ENCODE data around the gene GJA3. TPM values are rescaled to one million over a fixed set of nuclear protein-coding genes. Genes with fewer than 3 reads are reported as not detected.

Gene GJA3
- total and polyA plus RNA-seq, 2 donors (not counting 3 experiments of a cell fraction or from before 2014, with no cell fraction given): not detected

GRCh38 chr13:20125783-20126165 is 35.1 kb downstream of the GJA3 start:
- no peaks in the 10 kb centered on the region for H3K9me1 ChIP-seq (replicated peaks; ENCODE audit: control insufficient read depth, extremely low read depth, insufficient read depth, low read length)
- no peak overlapping the region for H3K9ac ChIP-seq (replicated peaks; ENCODE audit: extremely low read depth, insufficient read depth, low read length)
- H3K27me3 ChIP-seq (ENCODE audit: control insufficient read depth in 2 of 2, insufficient read depth in 2 of 2, low read length in 2 of 2): peaks cover 19 to 31% of the 10 kb centered on the region in 2 experiments
- FAIRE-seq: no peak
- no peaks in the 10 kb centered on the region for H3K36me3 ChIP-seq (ENCODE audit: control insufficient read depth in 2 of 2, extremely low read depth in 1 of 2, insufficient read depth in 2 of 2, low read length in 2 of 2)
- no peaks in the 10 kb centered on the region for H3K79me2 ChIP-seq (ENCODE audit: control insufficient read depth, insufficient read depth, low read length)
- H4K20me1 ChIP-seq (replicated peaks; ENCODE audit: control insufficient read depth, extremely low read depth, insufficient read depth, low read length): no peaks in the 10 kb centered on the region
- intact Hi-C loops (cut with micrococcal nuclease) (no loop called here), dilution Hi-C loops (cut with MboI; ENCODE audit: extremely low pct_ligation_motif_present, low sequenced_read_pairs) (no loop called here)
- H3K4me1 ChIP-seq (ENCODE audit: control insufficient read depth, extremely low read depth, insufficient read depth, low read length): peaks cover 4% of the 10 kb centered on the region
- ChIA-PET CTCF (no interaction called here), POLR2A (no interaction called here)
- H3K4me3 ChIP-seq (replicated peaks in 1 of 3; ENCODE audit: insufficient read depth in 1 of 3, low read depth in 1 of 3, low read length in 3 of 3): no peak overlapping the region
- no peak for TF ChIP-seq JUN (IDR thresholded peaks at IDR 0.05; ENCODE audit: borderline replicate concordance, insufficient read depth, insufficient read length, low read depth)
- no peak for TF ChIP-seq POLR2AphosphoS5 (IDR thresholded peaks at IDR 0.05; ENCODE audit: insufficient read depth, low read depth, low read length)
- no peak for TF ChIP-seq EZH2 (IDR thresholded peaks at IDR 0.05; ENCODE audit: borderline replicate concordance, low read depth, low read length, severe bottlenecking)
- no peak for TF ChIP-seq MYC (IDR thresholded peaks at IDR 0.05; ENCODE audit: low read depth, low read length)
- BruUV-seq (replicated peaks): no TSS peak
- H2AFZ ChIP-seq (ENCODE audit: low read depth, low read length): no peak overlapping the region
- H3K4me2 ChIP-seq (ENCODE audit: insufficient read depth, low read length): no peak overlapping the region
- DNase-seq (ENCODE audit: low read depth, low spot score): no peak
- H3K9me3 ChIP-seq (replicated peaks; ENCODE audit: control insufficient read depth, insufficient read depth, low read length): no peaks in the 10 kb centered on the region
- no peak overlapping the region for H3K27ac ChIP-seq (ENCODE audit: insufficient read depth, low read depth, low read length)

- Histone ChIP-seq H3K79me2 (ENCODE audit: control insufficient read depth, insufficient read depth, low read length) (no peaks in the 10 kb centered on the region), H2AFZ (ENCODE audit: low read depth, low read length) (no peak overlapping the region), H3K4me2 (ENCODE audit: insufficient read depth, low read length) (no peak overlapping the region), H3K27me3 (ENCODE audit: control insufficient read depth in 2 of 2, insufficient read depth in 2 of 2, low read length in 2 of 2) (peaks cover 14 to 30% of the 10 kb centered on the region in 2 experiments), H3K9me1 (replicated peaks; ENCODE audit: control insufficient read depth, extremely low read depth, insufficient read depth, low read length) (no peaks in the 10 kb centered on the region), H3K36me3 (ENCODE audit: control insufficient read depth in 2 of 2, extremely low read depth in 1 of 2, insufficient read depth in 2 of 2, low read length in 2 of 2) (no peaks in the 10 kb centered on the region), H4K20me1 (replicated peaks; ENCODE audit: control insufficient read depth, extremely low read depth, insufficient read depth, low read length) (no peaks in the 10 kb centered on the region), H3K4me1 (ENCODE audit: control insufficient read depth, extremely low read depth, insufficient read depth, low read length) (peaks cover 4% of the 10 kb centered on the region), H3K27ac (ENCODE audit: insufficient read depth, low read depth, low read length) (no peak overlapping the region), H3K4me3 (replicated peaks in 1 of 3; ENCODE audit: insufficient read depth in 1 of 3, low read depth in 1 of 3, low read length in 3 of 3) (no peak overlapping the region), H3K9me3 (replicated peaks; ENCODE audit: control insufficient read depth, insufficient read depth, low read length) (no peaks in the 10 kb centered on the region), H3K9ac (replicated peaks; ENCODE audit: extremely low read depth, insufficient read depth, low read length) (no peak overlapping the region)
- peak; percentile 19 for DNase-seq (ENCODE audit: low read depth, low spot score)
- POLR2A ChIA-PET: no interaction called here
- dilution Hi-C loops (cut with MboI; ENCODE audit: extremely low pct_ligation_motif_present, low sequenced_read_pairs) (no loop called here), intact Hi-C loops (cut with micrococcal nuclease) (no loop called here)
- no TSS peak for BruUV-seq (replicated peaks)
- no peak for TF ChIP-seq MYC (IDR thresholded peaks at IDR 0.05; ENCODE audit: low read depth, low read length)
- no peak for TF ChIP-seq GATA2 (IDR thresholded peaks at IDR 0.05; ENCODE audit: insufficient read depth, insufficient read length, low read depth, low read length)
- no peak for TF ChIP-seq POLR2A (IDR thresholded peaks at IDR 0.05; ENCODE audit: low read depth, low read length)
- no peak for TF ChIP-seq POLR2AphosphoS5 (IDR thresholded peaks at IDR 0.05; ENCODE audit: insufficient read depth, low read depth, low read length)
- TF ChIP-seq CTCF (IDR thresholded peaks at IDR 0.05; ENCODE audit: extremely low read depth in 1 of 2, insufficient read depth in 1 of 2, low read depth in 1 of 2, low read length in 2 of 2): no peak
- no peak for TF ChIP-seq JUN (IDR thresholded peaks at IDR 0.05; ENCODE audit: borderline replicate concordance, insufficient read depth, insufficient read length, low read depth)
- TF ChIP-seq FOS (IDR thresholded peaks at IDR 0.05; ENCODE audit: borderline replicate concordance, insufficient read depth, low read length): no peak
- TF ChIP-seq EZH2 (IDR thresholded peaks at IDR 0.05; ENCODE audit: borderline replicate concordance, low read depth, low read length, severe bottlenecking): no peak
- TF ChIP-seq MAX (IDR thresholded peaks at IDR 0.05; ENCODE audit: insufficient read depth, insufficient read length): no peak
- CTCF ChIA-PET: no interaction called here
- no peak for FAIRE-seq
These were observed 35.6 kb downstream of the GJA3 start for GRCh38 chr13:20125129-20125782.

Data from endothelial cell of umbilical vein (primary cell).